ENCODE measurements around the gene ATXN10.

The ATXN10 gene

DNA sequence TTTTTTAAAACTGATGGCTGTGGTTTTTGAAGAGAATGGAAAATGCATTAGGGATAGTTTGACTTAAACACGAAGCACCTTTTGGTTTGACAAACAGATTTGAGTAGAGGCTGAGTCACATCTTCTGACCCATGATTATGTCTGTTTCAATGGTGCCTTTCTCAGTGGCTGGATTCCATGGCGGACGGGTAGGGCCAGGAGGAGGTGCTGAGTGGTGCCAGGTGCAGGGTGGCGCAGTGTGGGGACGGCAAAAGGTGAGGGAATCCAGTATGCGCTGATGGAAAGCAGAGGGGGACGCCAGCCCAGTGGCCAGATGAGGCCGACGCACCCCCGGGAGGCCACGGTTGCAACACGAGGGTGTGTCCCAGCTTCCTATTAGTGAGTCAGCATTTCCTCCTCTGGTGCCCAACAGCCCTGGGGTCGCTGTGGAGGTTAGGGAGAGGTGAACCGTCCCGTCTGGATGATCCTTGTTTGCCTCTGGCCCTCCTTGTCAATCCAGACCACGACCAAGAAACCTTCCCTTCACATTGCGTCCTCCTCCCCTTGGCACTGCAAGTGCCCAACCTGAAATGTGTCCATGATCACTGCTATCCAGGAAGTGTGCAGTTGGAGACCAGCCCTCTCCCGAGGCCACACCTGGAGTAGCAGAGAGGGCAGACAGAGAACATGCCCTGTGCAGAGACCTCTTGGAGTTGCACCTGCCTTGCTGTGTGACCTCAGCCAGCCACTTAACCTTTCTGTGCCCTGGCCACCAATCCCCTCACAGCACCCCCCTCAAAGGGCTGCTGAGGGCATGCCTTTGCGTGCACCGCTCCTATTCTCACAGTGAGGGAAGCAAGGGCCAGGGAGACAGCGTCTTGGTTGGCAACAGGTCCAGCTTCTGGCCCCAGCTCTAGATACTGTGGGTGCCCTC is 32.5 kb upstream of the ATXN10 start:
- Mint-ChIP-seq H3K27ac (no peak overlapping the region), H3K9me3 (no peaks in the 10 kb centered on the region), H3K36me3 (ENCODE audit: low read depth) (no peaks in the 10 kb centered on the region), H3K27me3 (peaks cover 67% of the 10 kb centered on the region), H3K4me1 (ENCODE audit: low read depth) (peaks cover 5% of the 10 kb centered on the region), H3K4me3 (no peak overlapping the region)
- DNase-seq = no peak

DNA sequence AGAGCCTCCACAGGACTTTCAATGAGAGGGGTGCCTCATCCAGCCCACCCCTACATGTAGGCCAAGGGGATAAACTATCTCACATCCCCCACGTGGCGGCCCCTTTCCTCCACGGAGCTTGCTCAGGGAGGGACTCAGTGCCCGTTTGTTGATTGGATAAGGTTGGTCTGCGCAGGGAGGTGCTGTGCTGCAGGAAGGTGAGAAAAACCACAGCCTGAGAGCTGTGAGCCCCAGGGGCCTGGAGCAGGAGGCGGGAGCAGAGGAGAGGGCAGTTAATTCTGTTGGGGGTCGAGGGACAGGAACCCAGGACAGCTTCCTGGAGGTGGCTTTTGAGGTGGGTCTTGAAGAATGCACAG is 31.9 kb upstream of the ATXN10 start:
- H3K9me3 Mint-ChIP-seq = no peaks in the 10 kb centered on the region
- no peak for DNase-seq
- H3K27ac Mint-ChIP-seq = no peak overlapping the region
- H3K4me1 Mint-ChIP-seq (ENCODE audit: low read depth) = peaks cover 5% of the 10 kb centered on the region
- H3K36me3 Mint-ChIP-seq (ENCODE audit: low read depth) = no peaks in the 10 kb centered on the region
- peaks cover 67% of the 10 kb centered on the region for H3K27me3 Mint-ChIP-seq
- no peak overlapping the region for H3K4me3 Mint-ChIP-seq

DNA sequence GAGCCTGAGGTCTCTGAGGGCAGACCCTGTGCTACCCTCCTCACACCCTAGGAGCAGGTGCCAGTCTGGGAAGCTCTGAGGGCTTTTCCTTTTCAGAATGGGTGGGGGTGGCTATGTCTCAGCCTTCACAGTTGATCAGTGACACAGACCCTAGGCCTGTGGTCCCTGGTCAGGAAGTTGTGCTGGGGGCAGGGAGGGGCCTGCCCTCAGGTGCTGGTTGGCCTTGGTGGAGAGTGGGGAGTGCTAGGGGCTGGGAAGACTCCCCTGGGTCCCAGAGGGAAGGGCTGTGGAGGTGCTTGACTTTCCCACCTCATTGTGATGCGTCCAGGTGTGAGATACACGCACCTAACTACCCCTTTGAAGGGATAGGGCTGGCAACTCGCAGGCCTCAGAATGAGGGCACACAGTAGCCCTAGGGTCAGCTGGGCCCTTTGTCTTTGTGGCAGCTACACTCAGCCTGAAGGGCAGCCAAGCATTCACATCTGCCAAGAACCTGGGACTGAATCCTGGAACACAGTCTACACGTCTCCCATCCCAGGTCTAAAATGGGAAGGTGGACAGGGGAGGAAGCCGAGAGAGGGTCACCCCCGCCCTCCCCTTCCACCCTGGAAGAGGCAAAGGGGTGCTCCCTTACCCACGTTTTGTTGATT is 31.2 kb upstream of the ATXN10 start:
- no peak for DNase-seq
- Mint-ChIP-seq H3K4me3 (no peak overlapping the region), H3K4me1 (ENCODE audit: low read depth) (peaks cover 9% of the 10 kb centered on the region), H3K36me3 (ENCODE audit: low read depth) (no peaks in the 10 kb centered on the region), H3K9me3 (no peaks in the 10 kb centered on the region), H3K27ac (no peak overlapping the region), H3K27me3 (peaks cover 73% of the 10 kb centered on the region)

DNA sequence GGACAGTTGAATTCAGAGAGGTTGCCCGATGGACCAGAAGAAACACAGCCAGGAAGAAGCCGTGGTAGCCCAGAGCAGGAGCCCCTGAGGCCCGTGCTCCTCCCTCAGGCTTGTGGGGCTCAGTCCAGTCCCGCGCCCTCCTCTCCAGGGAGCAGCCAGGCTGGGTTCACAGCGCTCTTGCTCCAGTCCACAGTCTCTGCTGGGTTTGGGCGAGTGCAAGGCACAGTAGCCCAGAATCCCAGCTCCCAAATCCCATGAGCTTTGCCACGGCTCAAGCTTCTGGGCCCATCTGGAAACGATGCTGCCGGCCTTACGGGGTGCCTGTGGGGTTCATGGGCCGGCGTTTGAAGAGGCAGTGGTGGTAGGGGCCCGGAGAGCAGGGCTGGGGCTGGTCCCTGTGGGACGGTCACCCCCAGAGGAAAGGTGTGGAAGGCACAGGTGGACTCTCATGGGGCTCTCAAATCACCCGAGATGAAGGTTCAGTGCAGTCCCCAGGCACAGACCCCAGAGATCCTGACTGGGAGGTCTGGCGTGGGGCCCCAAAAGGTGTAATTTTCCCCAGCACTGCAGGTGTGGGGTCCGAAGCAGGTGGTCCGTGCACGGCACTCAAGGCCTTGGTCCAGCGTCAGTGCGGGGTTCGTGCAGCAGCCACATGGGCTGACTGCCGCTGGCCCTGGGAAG is 30.6 kb upstream of the ATXN10 start:
- DNase-seq = no peak
- Mint-ChIP-seq H3K4me3 (no peak overlapping the region), H3K27me3 (peaks cover 77% of the 10 kb centered on the region), H3K9me3 (no peaks in the 10 kb centered on the region), H3K27ac (no peak overlapping the region), H3K36me3 (ENCODE audit: low read depth) (no peaks in the 10 kb centered on the region), H3K4me1 (ENCODE audit: low read depth) (peaks cover 13% of the 10 kb centered on the region)

DNA sequence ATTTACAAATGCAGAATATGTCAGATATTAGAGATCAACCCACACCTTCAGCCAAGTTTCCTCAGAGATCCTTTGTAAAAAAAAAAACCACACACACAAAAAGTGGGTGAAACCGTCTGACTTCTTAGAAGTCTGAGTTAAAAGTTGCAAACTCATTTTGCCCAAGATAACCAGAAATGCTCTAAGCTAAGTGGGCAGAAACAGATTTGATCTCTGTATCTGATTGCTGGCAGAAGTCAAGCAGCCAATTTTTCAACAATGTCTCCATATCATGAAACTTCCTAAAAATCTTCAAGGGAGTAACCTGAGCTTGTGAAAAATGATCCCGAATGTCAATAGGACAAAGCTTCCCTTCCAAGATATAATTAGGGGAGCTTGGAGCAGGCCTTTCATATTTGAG is 28.6 kb upstream of the ATXN10 start:
- no peak for DNase-seq
- H3K27ac Mint-ChIP-seq = no peak overlapping the region

DNA sequence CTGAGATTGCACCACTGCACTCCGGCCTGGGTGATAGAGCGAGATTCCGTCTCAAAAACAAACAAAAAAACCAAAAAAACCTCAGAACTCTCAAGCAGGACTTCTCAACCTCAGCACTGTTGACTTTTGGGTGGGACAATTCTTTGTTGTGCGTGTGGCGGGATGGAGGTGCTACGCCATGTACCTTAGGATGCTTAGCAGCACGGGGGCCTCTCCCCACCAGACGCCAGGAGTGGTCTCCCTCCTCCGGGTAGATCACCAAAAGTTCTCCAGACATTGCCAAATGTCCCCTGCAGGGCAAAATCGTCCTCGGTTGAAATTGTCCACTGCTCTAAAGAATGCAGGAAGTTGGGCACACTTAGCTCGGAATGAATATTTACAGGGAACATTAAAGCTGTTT is 26.9 kb upstream of the ATXN10 start:
- H3K4me1 Mint-ChIP-seq (ENCODE audit: low read depth) = peaks cover 9% of the 10 kb centered on the region
- H3K9me3 Mint-ChIP-seq = no peaks in the 10 kb centered on the region
- H3K27me3 Mint-ChIP-seq = peaks cover 74% of the 10 kb centered on the region
- no peak overlapping the region for H3K27ac Mint-ChIP-seq
- H3K4me3 Mint-ChIP-seq = no peak overlapping the region
- H3K36me3 Mint-ChIP-seq (ENCODE audit: low read depth) = no peaks in the 10 kb centered on the region
- no peak for DNase-seq

More for the DNA sequence above, 28.6 kb upstream of the ATXN10 start:
- H3K9me3 Mint-ChIP-seq = no peaks in the 10 kb centered on the region
- H3K27me3 Mint-ChIP-seq = peaks cover 81% of the 10 kb centered on the region
- no peak overlapping the region for H3K4me3 Mint-ChIP-seq
- no peaks in the 10 kb centered on the region for H3K36me3 Mint-ChIP-seq (ENCODE audit: low read depth)
- peaks cover 13% of the 10 kb centered on the region for H3K4me1 Mint-ChIP-seq (ENCODE audit: low read depth)

DNA sequence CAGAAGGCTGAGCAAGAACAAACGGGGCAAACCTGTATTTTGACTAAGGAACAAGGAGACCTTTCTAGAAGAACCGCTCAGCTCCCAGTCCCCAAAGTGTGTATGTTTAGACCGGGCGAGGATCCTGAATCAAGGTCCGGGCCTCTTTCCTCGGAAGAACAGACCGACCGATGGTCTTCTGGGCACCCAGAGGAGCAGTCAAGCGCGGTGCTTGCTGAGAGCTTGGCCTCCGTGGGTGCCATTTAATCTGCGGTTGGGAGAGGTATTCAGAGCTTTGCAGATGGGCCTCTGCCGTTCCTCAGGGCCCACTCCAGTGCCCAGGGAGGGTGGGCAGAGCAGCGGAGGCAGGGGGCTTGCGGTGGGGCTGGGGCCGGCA is 26.5 kb upstream of the ATXN10 start:
- H3K27ac Mint-ChIP-seq = no peak overlapping the region
- peaks cover 70% of the 10 kb centered on the region for H3K27me3 Mint-ChIP-seq
- H3K36me3 Mint-ChIP-seq (ENCODE audit: low read depth) = no peaks in the 10 kb centered on the region
- H3K4me3 Mint-ChIP-seq = peak overlapping the region; percentile 27
- DNase-seq = no peak
- no peaks in the 10 kb centered on the region for H3K9me3 Mint-ChIP-seq
- peaks cover 9% of the 10 kb centered on the region for H3K4me1 Mint-ChIP-seq (ENCODE audit: low read depth)

DNA sequence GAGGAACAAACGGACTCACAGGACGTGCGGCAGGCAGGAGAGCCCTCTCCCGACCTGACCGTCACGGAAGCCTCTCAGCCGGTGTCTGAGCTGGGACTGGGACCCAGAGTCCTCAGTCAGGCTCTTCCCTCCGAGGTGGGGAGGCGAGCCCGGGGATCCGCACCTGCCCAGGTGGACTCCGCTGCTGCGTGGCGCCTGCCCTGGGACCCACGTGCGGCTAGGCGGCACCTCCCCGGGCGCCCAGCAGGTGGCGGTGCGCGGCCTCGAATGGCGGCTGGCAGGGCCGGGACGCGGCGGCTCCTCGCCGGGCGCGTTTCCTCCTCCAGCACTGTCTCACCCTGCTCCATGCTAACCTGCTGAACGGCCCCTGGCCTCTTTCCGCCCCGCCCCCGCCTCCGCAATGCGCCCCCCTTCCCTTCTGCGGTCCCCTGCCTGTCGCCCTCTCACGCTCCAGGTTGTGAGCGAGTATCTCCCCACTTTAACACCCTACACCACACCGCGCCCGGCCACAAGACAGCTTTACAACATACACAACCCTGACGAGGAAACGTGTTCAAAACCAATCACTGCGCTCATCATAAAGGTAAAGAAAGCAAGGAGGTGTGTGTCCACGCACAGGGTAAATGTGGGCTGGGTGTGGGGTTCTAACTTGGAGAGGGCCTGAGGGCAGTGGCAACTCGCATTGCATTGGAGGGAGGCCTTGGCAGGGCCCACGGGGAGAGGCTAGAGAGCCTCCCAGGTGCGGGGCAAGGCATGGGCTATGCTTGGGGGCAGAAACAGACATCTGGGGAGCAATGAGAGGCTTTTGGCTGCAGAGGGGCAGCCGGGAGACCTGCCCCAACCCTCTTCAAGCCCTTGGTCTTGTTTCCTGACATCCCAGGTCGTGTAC is 25.9 kb upstream of the ATXN10 start:
- H3K27ac Mint-ChIP-seq = no peak overlapping the region
- H3K36me3 Mint-ChIP-seq (ENCODE audit: low read depth) = no peaks in the 10 kb centered on the region
- peak; percentile 91 for DNase-seq
- H3K4me3 Mint-ChIP-seq = peak overlapping the region; percentile 27
- H3K27me3 Mint-ChIP-seq = peaks cover 64% of the 10 kb centered on the region
- H3K9me3 Mint-ChIP-seq = no peaks in the 10 kb centered on the region
- peaks cover 9% of the 10 kb centered on the region for H3K4me1 Mint-ChIP-seq (ENCODE audit: low read depth)

DNA sequence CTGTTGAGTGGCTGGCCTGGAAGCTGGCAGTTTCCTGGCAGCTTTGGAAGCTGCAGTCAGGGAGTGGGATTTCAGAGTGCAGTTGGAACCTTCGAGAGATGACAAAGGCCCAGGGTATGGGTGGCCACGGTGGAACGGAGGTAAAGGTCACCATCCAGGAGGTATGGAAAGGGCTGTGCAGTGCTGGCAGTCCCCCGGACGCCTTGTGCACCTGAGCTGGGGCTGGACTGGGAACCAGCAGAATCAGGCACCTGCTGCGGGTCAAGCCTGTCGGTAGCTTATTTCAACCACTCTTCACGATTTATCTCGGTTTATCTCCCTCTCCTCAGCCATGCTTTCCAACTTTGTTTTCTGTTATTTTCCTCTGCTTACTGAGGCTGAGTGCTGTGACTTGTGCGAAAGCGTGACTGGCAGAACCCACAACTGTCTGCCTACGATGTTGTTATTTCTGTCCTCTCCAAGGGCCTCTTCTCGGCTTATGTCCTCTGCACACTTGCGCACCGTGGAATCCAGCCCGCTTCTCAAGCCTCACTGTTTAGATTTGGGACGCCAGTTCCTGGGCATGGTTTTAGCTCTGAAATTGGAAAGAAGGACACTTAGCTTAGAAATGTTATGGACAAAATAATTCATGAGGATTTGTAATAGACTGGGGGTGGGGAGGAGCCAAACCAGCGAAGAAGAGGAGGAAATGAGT is 24.0 kb upstream of the ATXN10 start:
- peaks cover 9% of the 10 kb centered on the region for H3K4me1 Mint-ChIP-seq (ENCODE audit: low read depth)
- no peak overlapping the region for H3K27ac Mint-ChIP-seq
- H3K36me3 Mint-ChIP-seq (ENCODE audit: low read depth) = no peaks in the 10 kb centered on the region
- H3K27me3 Mint-ChIP-seq = peaks cover 50% of the 10 kb centered on the region
- H3K4me3 Mint-ChIP-seq = no peak overlapping the region
- H3K9me3 Mint-ChIP-seq = no peaks in the 10 kb centered on the region
- DNase-seq = no peak

DNA sequence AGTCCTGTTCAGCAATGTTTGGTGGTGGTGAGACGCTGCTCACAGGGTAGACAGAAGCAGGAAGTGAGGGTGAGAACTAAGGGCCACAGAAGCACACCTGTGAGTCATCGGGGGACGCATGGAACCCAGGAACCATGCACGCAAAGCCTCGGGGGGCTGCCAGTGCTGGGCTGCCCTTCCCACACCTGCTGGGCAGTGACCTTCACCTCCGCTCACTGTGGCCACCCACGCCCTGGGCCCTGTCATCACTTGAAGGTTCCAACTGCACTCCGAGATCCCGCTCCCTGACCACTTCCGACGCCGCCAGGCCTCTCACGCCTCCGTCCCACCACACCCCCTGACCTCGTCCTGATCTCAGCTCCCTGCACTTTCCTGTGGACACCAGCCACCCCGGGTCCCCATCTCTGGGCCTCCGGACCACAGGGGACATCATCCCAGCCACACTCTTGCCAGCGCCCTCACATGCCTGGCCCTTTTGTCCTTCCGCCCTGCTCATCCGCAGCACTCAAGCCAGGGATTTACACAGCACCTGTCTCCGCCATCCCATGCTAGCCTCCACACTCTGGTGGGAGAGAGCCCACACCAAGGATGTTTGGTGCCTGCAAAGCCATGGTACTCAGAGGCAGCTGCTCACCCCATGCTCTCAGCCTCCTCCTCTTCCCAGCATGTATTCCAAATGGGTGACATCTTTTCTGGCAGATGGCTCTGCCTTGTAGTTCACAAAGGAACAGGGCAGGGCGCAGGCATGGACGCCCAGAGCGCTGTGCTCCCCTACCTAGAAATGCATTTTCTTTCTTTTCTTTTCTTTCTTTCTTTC is 23.1 kb upstream of the ATXN10 start:
- Mint-ChIP-seq H3K27ac (no peak overlapping the region), H3K4me3 (no peak overlapping the region), H3K4me1 (ENCODE audit: low read depth) (peaks cover 8% of the 10 kb centered on the region), H3K27me3 (peaks cover 47% of the 10 kb centered on the region), H3K36me3 (ENCODE audit: low read depth) (no peaks in the 10 kb centered on the region), H3K9me3 (no peaks in the 10 kb centered on the region)
- no peak for DNase-seq

DNA sequence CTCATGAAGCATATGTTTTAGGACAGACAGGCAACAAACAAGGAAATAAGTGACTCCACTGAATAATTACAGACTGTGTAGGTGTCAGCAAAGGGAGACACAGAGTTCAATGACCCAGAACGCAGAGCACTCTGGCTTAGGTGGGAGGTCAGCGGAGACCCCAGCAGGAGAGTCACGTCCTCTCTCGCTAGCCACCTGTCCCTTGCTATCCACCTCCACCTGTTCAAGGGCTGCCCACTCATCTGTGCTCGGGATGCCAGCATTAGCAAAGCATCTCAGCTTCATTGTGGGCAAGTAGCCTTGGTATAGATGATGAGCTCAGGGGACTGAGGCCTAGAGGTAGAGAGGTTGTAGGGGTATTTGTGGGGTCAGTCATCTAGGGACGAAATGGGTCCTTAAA is 21.8 kb upstream of the ATXN10 start:
- Mint-ChIP-seq H3K4me3 (no peak overlapping the region), H3K27me3 (peaks cover 45% of the 10 kb centered on the region), H3K36me3 (ENCODE audit: low read depth) (no peaks in the 10 kb centered on the region), H3K9me3 (no peaks in the 10 kb centered on the region), H3K4me1 (ENCODE audit: low read depth) (peaks cover 8% of the 10 kb centered on the region), H3K27ac (no peak overlapping the region)
- DNase-seq = no peak

DNA sequence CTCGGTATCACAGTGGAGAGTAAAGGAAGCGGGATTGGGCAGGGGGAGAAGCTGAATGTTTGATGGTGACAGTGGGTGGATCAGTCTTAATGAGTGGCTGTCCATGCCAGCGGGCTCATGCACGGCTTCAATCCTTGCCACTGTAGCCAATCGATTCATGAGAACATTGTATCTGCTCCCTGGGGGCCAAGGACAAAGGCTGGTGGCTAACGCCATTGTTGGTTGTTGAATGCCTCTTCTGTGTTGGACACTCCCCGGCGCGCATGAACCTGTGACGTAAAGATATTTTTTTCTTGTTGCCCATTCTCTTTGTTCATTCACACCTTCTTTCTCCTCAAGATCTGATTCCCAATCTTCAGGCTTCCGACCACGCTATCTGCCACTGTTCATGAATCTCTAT is 20.9 kb upstream of the ATXN10 start:
- H3K27ac Mint-ChIP-seq = no peak overlapping the region
- H3K4me1 Mint-ChIP-seq (ENCODE audit: low read depth) = peaks cover 3% of the 10 kb centered on the region
- H3K36me3 Mint-ChIP-seq (ENCODE audit: low read depth) = no peaks in the 10 kb centered on the region
- H3K9me3 Mint-ChIP-seq = no peaks in the 10 kb centered on the region
- no peak for DNase-seq
- no peak overlapping the region for H3K4me3 Mint-ChIP-seq
- peaks cover 38% of the 10 kb centered on the region for H3K27me3 Mint-ChIP-seq

DNA sequence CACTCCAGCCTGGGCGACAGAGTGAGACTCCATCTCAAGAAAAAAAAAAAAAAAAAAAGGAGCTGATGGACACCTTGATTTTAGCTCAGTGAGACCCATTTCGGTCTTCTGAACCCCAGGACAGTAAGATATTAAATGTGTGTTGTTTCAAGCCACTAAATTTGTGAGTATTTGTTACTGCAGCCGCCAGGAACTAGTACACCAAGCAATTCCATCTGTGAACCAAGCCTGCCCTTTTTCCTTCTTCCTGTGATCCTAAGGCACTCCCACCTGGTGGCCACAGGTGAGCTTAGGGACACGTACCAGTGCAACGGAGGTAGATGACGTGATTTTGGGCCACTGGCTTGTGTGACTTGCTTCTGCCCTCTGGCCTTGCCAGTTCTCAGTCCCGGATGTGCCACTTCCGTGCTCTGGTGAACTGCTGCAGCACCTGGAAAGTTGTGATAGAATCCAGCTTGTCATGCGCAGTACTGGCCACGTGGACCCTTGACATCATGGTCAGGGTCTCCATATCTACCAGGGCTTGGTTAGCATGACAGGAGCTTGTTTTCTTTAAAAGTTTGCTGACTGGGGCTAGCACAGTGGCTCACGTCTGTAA is 19.6 kb upstream of the ATXN10 start:
- Mint-ChIP-seq H3K4me1 (ENCODE audit: low read depth) (no peaks in the 10 kb centered on the region), H3K36me3 (ENCODE audit: low read depth) (no peaks in the 10 kb centered on the region), H3K9me3 (no peaks in the 10 kb centered on the region), H3K27me3 (peaks cover 31% of the 10 kb centered on the region), H3K27ac (no peak overlapping the region), H3K4me3 (no peak overlapping the region)
- no peak for DNase-seq

All from activated T-cell treated with anti-CD3 and anti-CD28 coated beads, Interleukin-2, amount 50 U/mL, for 24 hours (primary cell).